Right ventricle myocardium superior (tissue), 1 donor: ENCODE measurements around the gene HLA-DQB1. TPM values are rescaled to one million over a fixed set of nuclear protein-coding genes. Genes with fewer than 3 reads are reported as not detected.
"Not testable (repeated sequence)": the region's sequence is repeated elsewhere in the genome, so short reads cannot be mapped to it uniquely, and the experiment has no call there.

Experiments used
- ATAC-seq: fragments of 200-7000 bp; cut with Tn5 transposase; one replicate; pipeline ENCODE4 v1.9.1; 2020; ENCODE audit warnings: mild to moderate bottlenecking; ENCODE audit not compliant: poor library complexity
- DNase-seq: peaks from one replicate; pipeline ENCODE4 v3.0.0-alpha.2; 2020
- intact Hi-C: fragments of 100-400 bp; cut with DNase I; formaldehyde crosslinking; loops from one replicate; pipeline ENCODE4 v1.11.2; 2022
- total RNA-seq: library from RNA; stranded (reverse); fragmentation: NEBNext Ultra II Directional; extraction: Animal tissue kit (Norgen Biotek cat#: 25700); gene quantifications from one replicate; pipeline ENCODE4 v1.2.1, GENCODE V29; 2021
- donor health status: DM: no; HTN: yes; CAD: no; lungs with severe emphysema.

The HLA-DQB1 gene
- total RNA-seq, 1 donor from 2014 or later = 2.9 TPM

GRCh38 chr6:32665661-32666060, 796 bp downstream of the HLA-DQB1 start:
- DNase-seq = no peak
- no peak for ATAC-seq
- intact Hi-C loops = loop anchor here (2.0 kb wide), 1 partner anchor 95 kb away; no protein-coding TSS in a partner anchor

- ATAC-seq (peak; percentile 73), DNase-seq (peak; percentile 59)
- intact Hi-C loops = loop anchor here (2.0 kb wide), 1 partner anchor 96 kb away; no protein-coding TSS in a partner anchor
Measured at GRCh38 chr6:32664827-32665362, 1.6 kb downstream of the HLA-DQB1 start.

GRCh38 chr6:32664354-32664753, 2.1 kb downstream of the HLA-DQB1 start:
- DNase-seq (no peak), ATAC-seq (no peak)

GRCh38 chr6:32662836-32663235, 3.6 kb downstream of the HLA-DQB1 start:
- DNase-seq = no peak
- no peak for ATAC-seq
- intact Hi-C loops = no loop called here

More at GRCh38 chr6:32664354-32664753, 2.1 kb downstream of the HLA-DQB1 start:
- intact Hi-C loops = loop anchor here (2.0 kb wide), 1 partner anchor 96 kb away; no protein-coding TSS in a partner anchor

- DNase-seq (no peak), ATAC-seq (no peak)
- intact Hi-C loops = no loop called here
Measured at GRCh38 chr6:32662099-32662498, 4.4 kb downstream of the HLA-DQB1 start.

GRCh38 chr6:32659856-32660595, 6.4 kb downstream of the HLA-DQB1 start:
- DNase-seq = no peak
- intact Hi-C loops = no loop called here
- no peak for ATAC-seq

GRCh38 chr6:32658268-32658897, 8.1 kb downstream of the HLA-DQB1 start:
- intact Hi-C loops = no loop called here
- ATAC-seq = no peak
- DNase-seq = no peak

GRCh38 chr6:32657819-32658218, 8.6 kb downstream of the HLA-DQB1 start:
- ATAC-seq, DNase-seq, intact Hi-C loops: not testable (repeated sequence)

GRCh38 chr6:32657329-32657728, 9.1 kb downstream of the HLA-DQB1 start:
- DNase-seq, ATAC-seq, intact Hi-C loops: not testable (repeated sequence)

GRCh38 chr6:32655203-32655710, 11.2 kb downstream of the HLA-DQB1 start:
- ATAC-seq (no peak), DNase-seq (no peak)
- intact Hi-C loops = no loop called here

GRCh38 chr6:32645047-32645703, 21.3 kb downstream of the HLA-DQB1 start:
- intact Hi-C loops = no loop called here
- ATAC-seq (no peak), DNase-seq (no peak)

GRCh38 chr6:32643904-32644303, 22.6 kb downstream of the HLA-DQB1 start:
- intact Hi-C loops = no loop called here
- ATAC-seq (no peak), DNase-seq (no peak)

- DNase-seq = no peak
- intact Hi-C loops = no loop called here
- no peak for ATAC-seq
Measured at GRCh38 chr6:32642720-32643106, 23.7 kb downstream of the HLA-DQB1 start.

GRCh38 chr6:32641785-32642719, 24.4 kb downstream of the HLA-DQB1 start:
- DNase-seq, intact Hi-C loops, ATAC-seq: not testable (repeated sequence)

- DNase-seq = no peak
- no peak for ATAC-seq
- intact Hi-C loops = no loop called here
Measured at GRCh38 chr6:32641122-32641521, 25.3 kb downstream of the HLA-DQB1 start.

- DNase-seq (no peak), ATAC-seq (no peak)
- intact Hi-C loops = no loop called here
Measured at GRCh38 chr6:32639440-32640394, 26.7 kb downstream of the HLA-DQB1 start.
